ENCODE data around the gene ZFP1. TPM values are rescaled to one million over a fixed set of nuclear protein-coding genes. Genes with fewer than 3 reads are reported as not detected.

The ZFP1 gene
- total RNA-seq, 1 experiment from 2014 or later: 10.6 TPM

DNA sequence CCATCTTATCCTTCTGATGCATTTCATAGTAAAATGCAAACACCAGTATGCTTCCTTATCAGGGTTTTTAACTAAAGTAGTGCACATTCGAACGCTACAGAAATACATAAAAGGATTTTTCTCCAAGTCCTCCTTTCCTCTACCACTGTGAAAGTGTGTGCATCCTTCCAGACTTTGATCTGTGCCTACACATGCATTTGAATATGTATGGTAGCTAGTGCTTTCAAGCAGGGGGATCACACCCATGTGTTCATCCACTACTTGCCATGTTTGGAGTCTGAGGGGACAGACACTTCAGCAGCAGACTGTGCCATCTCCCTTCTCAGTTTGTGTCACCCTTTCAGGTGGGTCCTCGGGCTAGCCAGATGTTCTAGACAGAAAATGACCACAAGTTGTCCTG lies 46.7 kb upstream of the ZFP1 start:
- DNase-seq: no peak
- Mint-ChIP-seq H3K4me1 (ENCODE audit: low read depth, unreplicated experiment) (peaks cover 6% of the 10 kb centered on the region), H3K36me3 (ENCODE audit: insufficient read depth, unreplicated experiment) (peaks cover 3% of the 10 kb centered on the region), H3K27me3 (ENCODE audit: unreplicated experiment) (peaks cover 16% of the 10 kb centered on the region), H3K27ac (ENCODE audit: unreplicated experiment) (no peak overlapping the region), H3K9me3 (ENCODE audit: low read depth, unreplicated experiment) (peaks cover 2% of the 10 kb centered on the region), H3K4me3 (ENCODE audit: low read depth, unreplicated experiment) (no peak overlapping the region)
- CTCF ChIA-PET: interaction anchor here (0.8 kb wide), 1 partner anchor 9 kb away, joined by 3 read pairs; no protein-coding TSS in a partner anchor
- BruUV-seq (replicated peaks): no TSS peak
- TF ChIP-seq, protein P1, sequence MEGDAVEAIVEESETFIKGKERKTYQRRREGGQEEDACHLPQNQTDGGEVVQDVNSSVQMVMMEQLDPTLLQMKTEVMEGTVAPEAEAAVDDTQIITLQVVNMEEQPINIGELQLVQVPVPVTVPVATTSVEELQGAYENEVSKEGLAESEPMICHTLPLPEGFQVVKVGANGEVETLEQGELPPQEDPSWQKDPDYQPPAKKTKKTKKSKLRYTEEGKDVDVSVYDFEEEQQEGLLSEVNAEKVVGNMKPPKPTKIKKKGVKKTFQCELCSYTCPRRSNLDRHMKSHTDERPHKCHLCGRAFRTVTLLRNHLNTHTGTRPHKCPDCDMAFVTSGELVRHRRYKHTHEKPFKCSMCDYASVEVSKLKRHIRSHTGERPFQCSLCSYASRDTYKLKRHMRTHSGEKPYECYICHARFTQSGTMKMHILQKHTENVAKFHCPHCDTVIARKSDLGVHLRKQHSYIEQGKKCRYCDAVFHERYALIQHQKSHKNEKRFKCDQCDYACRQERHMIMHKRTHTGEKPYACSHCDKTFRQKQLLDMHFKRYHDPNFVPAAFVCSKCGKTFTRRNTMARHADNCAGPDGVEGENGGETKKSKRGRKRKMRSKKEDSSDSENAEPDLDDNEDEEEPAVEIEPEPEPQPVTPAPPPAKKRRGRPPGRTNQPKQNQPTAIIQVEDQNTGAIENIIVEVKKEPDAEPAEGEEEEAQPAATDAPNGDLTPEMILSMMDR (IDR thresholded peaks at IDR 0.05; ENCODE audit: unreplicated experiment): no peak
- intact Hi-C loops (cut with micrococcal nuclease; ENCODE audit: unreplicated experiment): no loop called here

GRCh38 chr16:75102595-75102994 lies 45.7 kb upstream of the ZFP1 start:
- intact Hi-C loops (cut with micrococcal nuclease; ENCODE audit: unreplicated experiment): no loop called here
- no peaks in the 10 kb centered on the region for H3K36me3 Mint-ChIP-seq (ENCODE audit: insufficient read depth, unreplicated experiment)
- H3K27ac Mint-ChIP-seq (ENCODE audit: unreplicated experiment): peak overlapping the region; percentile 31
- no peak overlapping the region for H3K4me3 Mint-ChIP-seq (ENCODE audit: low read depth, unreplicated experiment)
- H3K9me3 Mint-ChIP-seq (ENCODE audit: low read depth, unreplicated experiment): peaks cover 2% of the 10 kb centered on the region
- H3K27me3 Mint-ChIP-seq (ENCODE audit: unreplicated experiment): peaks cover 16% of the 10 kb centered on the region
- no peaks in the 10 kb centered on the region for H3K4me1 Mint-ChIP-seq (ENCODE audit: low read depth, unreplicated experiment)
- no peak for DNase-seq
- CTCF ChIA-PET: no interaction called here
- BruUV-seq (replicated peaks): no TSS peak
- TF ChIP-seq, protein P1 (IDR thresholded peaks at IDR 0.05; ENCODE audit: unreplicated experiment): no peak

GRCh38 chr16:75103994-75104393 lies 44.3 kb upstream of the ZFP1 start:
- Mint-ChIP-seq H3K36me3 (ENCODE audit: insufficient read depth, unreplicated experiment) (peaks cover 3% of the 10 kb centered on the region), H3K9me3 (ENCODE audit: low read depth, unreplicated experiment) (peaks cover 2% of the 10 kb centered on the region), H3K4me3 (ENCODE audit: low read depth, unreplicated experiment) (no peak overlapping the region), H3K27me3 (ENCODE audit: unreplicated experiment) (peaks cover 16% of the 10 kb centered on the region), H3K4me1 (ENCODE audit: low read depth, unreplicated experiment) (peaks cover 9% of the 10 kb centered on the region), H3K27ac (ENCODE audit: unreplicated experiment) (no peak overlapping the region)
- CTCF ChIA-PET: no interaction called here
- no TSS peak for BruUV-seq (replicated peaks)
- DNase-seq: no peak
- intact Hi-C loops (cut with micrococcal nuclease; ENCODE audit: unreplicated experiment): no loop called here
- TF ChIP-seq, protein P1 (IDR thresholded peaks at IDR 0.05; ENCODE audit: unreplicated experiment): no peak

GRCh38 chr16:75104836-75105235 lies 43.5 kb upstream of the ZFP1 start:
- BruUV-seq (replicated peaks): no TSS peak
- TF ChIP-seq, protein P1 (IDR thresholded peaks at IDR 0.05; ENCODE audit: unreplicated experiment): no peak
- no peak for DNase-seq
- no peak overlapping the region for H3K4me3 Mint-ChIP-seq (ENCODE audit: low read depth, unreplicated experiment)
- peaks cover 2% of the 10 kb centered on the region for H3K9me3 Mint-ChIP-seq (ENCODE audit: low read depth, unreplicated experiment)
- H3K4me1 Mint-ChIP-seq (ENCODE audit: low read depth, unreplicated experiment): peaks cover 18% of the 10 kb centered on the region
- peaks cover 12% of the 10 kb centered on the region for H3K36me3 Mint-ChIP-seq (ENCODE audit: insufficient read depth, unreplicated experiment)
- H3K27me3 Mint-ChIP-seq (ENCODE audit: unreplicated experiment): peaks cover 16% of the 10 kb centered on the region
- CTCF ChIA-PET: interaction anchor here (0.6 kb wide), 1 partner anchor 30 kb away, joined by 5 read pairs; no protein-coding TSS in a partner anchor
- no peak overlapping the region for H3K27ac Mint-ChIP-seq (ENCODE audit: unreplicated experiment)
- intact Hi-C loops (cut with micrococcal nuclease; ENCODE audit: unreplicated experiment): no loop called here
